Natural killer cell treated with Interleukin-12 subunit alpha and Interleukin-12 subunit beta and Interleukin-15 and Interleukin-18, amount 100 ng/mL, for 72 hours (primary cell): ENCODE results near the gene DYRK1B. TPM values are rescaled to one million over a fixed set of nuclear protein-coding genes. Genes with fewer than 3 reads are reported as not detected.
A peak's percentile ranks its signal among the peaks of the same experiment; 100 is the strongest.

Source experiments
- ATAC-seq, 2 donors: fragments of 150-1000 bp; cut with Tn5 transposase in 1 of 2; sonication (Bioruptor Pico), chemical (Tn5 transposase) in 1 of 2; 2 replicates each; pipeline ENCODE4 v1.10.0; 2021
- DNase-seq: peaks from one replicate; pipeline ENCODE4 v3.0.0; 2022; ENCODE audit warnings: low spot score
- H3K27ac Mint-ChIP-seq, 2 donors: 1 replicate in 1 of 2; 2 replicates in 1 of 2; pipeline ENCODE4 v1.8.0; 2022; ENCODE audit warnings: mixed read lengths in 2 of 2, mild to moderate bottlenecking in 1 of 2, moderate library complexity in 1 of 2
- H3K27me3 Mint-ChIP-seq, 2 donors: 1 replicate in 1 of 2; 2 replicates in 1 of 2; pipeline ENCODE4 v1.8.0; 2022; ENCODE audit warnings: mixed read lengths in 2 of 2
- H3K36me3 Mint-ChIP-seq: one replicate; pipeline ENCODE4 v1.8.0; 2022; ENCODE audit warnings: mixed read lengths
- H3K4me1 Mint-ChIP-seq, 2 donors: 1 replicate in 1 of 2; 2 replicates in 1 of 2; pipeline ENCODE4 v1.8.0; 2022; ENCODE audit warnings: low read depth in 2 of 2, mixed read lengths in 2 of 2, mild to moderate bottlenecking in 1 of 2
- H3K4me3 Mint-ChIP-seq: one replicate; pipeline ENCODE4 v1.8.0; 2022; ENCODE audit warnings: mixed read lengths
- H3K9me3 Mint-ChIP-seq: 2 replicates; pipeline ENCODE4 v1.8.0; 2022; ENCODE audit warnings: mixed read lengths
- total RNA-seq, 2 donors: library from RNA; stranded (reverse); gene quantifications; one replicate each; pipeline ENCODE4 v1.2.3, GENCODE V29; 2022

The DYRK1B gene
- total RNA-seq, 2 donors from 2014 or later: 7.5 to 10.5 TPM

DNA sequence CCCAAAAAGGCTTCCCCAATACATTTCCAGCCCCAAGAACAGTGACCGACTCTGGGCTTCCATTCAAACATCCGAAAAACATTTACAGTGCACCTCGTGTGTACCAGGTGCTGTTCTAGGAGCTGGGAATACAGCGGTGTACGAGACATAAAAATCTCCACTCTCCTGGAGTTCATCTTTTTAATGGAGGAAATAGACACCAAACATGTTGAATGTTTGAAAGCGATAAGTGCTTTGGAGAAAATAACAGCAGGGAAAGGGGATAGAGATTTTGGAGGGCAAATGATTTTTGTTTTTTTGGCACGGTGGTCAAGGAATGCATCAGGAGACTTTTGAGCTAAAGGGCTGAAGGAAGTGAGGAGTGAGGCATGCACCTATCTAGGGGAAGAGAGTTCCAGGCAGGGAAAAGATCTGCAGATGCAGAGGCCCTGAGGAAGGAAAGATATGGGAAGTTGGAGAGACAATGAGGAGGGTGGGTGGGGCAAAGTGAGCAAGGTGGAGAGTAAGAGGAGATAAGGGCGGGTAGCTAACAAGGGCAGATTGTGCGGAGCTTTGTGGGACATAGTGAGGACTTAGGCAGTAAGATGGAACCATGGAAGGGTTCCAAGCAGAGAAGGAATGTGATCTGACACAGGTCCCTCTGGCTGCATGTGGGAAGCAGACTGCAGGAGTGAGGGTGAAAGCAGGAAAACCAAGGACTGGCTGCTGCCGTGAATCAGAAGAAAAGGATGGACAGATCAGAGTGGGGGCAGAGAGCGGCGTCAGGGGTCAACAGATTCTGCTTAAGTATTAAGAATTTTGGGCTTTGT lies 12.9 kb upstream of the DYRK1B start:
- Mint-ChIP-seq H3K4me3 (peak overlapping the region; percentile 88), H3K27ac (peak overlapping the region; percentile 77 to 94), H3K36me3 (no peaks in the 10 kb centered on the region), H3K27me3 (peaks cover 5 to 6% of the 10 kb centered on the region in 2 donors), H3K9me3 (no peaks in the 10 kb centered on the region), H3K4me1 (peaks cover 40 to 41% of the 10 kb centered on the region in 2 donors)
- ATAC-seq (no peak), DNase-seq (no peak)

DNA sequence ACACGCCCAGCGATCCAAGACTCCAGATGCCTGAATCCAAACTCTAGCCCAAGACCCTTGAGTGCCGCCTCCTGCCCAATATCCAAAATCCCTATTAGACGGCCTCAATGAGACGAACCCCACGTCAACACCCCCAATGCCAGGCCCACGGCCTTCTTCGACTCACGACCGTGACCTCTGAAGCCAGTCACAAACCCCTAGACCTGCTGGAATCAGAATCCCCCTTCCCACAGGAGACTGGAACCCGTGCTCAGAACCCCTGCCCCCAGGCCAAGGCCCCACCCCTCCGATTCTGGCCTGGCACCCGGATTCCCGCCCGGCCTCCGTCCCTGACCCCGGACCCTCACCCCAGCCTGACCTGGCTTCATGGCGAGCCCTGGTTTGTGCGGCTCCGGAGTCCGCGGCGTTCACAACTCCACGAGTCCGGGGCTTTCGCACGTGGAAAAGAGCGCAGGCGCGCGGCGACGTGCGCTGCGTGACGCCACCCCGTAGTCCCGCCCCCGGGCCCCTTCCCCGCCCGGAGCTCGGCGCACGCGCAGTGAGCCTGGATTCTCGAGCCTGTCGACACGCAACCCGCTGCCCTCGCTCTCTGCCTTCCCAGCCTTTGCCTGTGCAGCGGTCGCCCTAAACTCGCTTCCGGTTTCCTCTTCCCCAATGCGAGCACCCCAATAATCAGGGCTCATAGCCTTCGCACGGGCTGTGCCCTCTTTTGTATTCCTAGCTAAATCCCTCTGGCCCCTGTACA lies 12.1 kb upstream of the DYRK1B start, which contains the start of gene FBL:
Gene FBL (minus strand): TSS at position 447 of the 745 bp plus-strand sequence. CDS start 79 bp downstream, at position 368.
- H3K9me3 Mint-ChIP-seq: no peaks in the 10 kb centered on the region
- peak within 1 kb of the TSS; percentile 88 for H3K4me3 Mint-ChIP-seq
- peaks cover 0 to 2% of the 10 kb centered on the region in 2 donors for H3K27me3 Mint-ChIP-seq
- peak within 1 kb of the TSS; percentile 77 to 94 for H3K27ac Mint-ChIP-seq
- peak; percentile 96 for ATAC-seq
- no peaks in the 10 kb centered on the region for H3K36me3 Mint-ChIP-seq
- peak; percentile 98 for DNase-seq
- H3K4me1 Mint-ChIP-seq: peaks cover 40 to 41% of the 10 kb centered on the region in 2 donors

GRCh38 chr19:39845584-39845932 lies 11.6 kb upstream of the DYRK1B start:
- Mint-ChIP-seq H3K36me3 (no peaks in the 10 kb centered on the region), H3K4me1 (peaks cover 40 to 41% of the 10 kb centered on the region in 2 donors), H3K4me3 (peak overlapping the region; percentile 88), H3K27me3 (peaks cover 0 to 2% of the 10 kb centered on the region in 2 donors), H3K9me3 (no peaks in the 10 kb centered on the region), H3K27ac (peak overlapping the region; percentile 77 to 94)
- ATAC-seq (no peak), DNase-seq (no peak)

DNA sequence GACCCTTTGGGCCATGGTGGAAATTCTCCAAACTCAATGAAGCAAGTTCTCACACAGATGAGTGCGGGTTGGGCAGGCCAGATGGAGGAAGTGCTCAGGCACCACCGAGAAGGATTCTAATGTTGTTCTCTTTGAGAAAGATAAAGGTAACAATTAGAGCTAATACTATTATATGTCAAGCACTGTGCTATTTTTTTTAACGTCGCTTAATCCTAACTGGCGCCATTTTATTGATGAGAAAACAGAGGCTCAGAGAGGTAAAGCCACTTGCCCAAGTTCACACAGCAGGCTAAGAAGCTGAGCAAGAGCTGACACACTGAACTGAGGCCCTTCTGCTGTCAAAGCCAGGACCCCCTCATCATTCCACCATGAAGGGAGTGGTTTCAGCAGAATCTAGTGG lies 11.2 kb upstream of the DYRK1B start:
- ATAC-seq (no peak), DNase-seq (no peak)
- H3K27me3 Mint-ChIP-seq: peaks cover 0 to 2% of the 10 kb centered on the region in 2 donors
- peak overlapping the region; percentile 77 to 94 for H3K27ac Mint-ChIP-seq
- no peaks in the 10 kb centered on the region for H3K9me3 Mint-ChIP-seq
- H3K4me1 Mint-ChIP-seq: peaks cover 40 to 41% of the 10 kb centered on the region in 2 donors
- H3K4me3 Mint-ChIP-seq: peak overlapping the region; percentile 88
- H3K36me3 Mint-ChIP-seq: no peaks in the 10 kb centered on the region

DNA sequence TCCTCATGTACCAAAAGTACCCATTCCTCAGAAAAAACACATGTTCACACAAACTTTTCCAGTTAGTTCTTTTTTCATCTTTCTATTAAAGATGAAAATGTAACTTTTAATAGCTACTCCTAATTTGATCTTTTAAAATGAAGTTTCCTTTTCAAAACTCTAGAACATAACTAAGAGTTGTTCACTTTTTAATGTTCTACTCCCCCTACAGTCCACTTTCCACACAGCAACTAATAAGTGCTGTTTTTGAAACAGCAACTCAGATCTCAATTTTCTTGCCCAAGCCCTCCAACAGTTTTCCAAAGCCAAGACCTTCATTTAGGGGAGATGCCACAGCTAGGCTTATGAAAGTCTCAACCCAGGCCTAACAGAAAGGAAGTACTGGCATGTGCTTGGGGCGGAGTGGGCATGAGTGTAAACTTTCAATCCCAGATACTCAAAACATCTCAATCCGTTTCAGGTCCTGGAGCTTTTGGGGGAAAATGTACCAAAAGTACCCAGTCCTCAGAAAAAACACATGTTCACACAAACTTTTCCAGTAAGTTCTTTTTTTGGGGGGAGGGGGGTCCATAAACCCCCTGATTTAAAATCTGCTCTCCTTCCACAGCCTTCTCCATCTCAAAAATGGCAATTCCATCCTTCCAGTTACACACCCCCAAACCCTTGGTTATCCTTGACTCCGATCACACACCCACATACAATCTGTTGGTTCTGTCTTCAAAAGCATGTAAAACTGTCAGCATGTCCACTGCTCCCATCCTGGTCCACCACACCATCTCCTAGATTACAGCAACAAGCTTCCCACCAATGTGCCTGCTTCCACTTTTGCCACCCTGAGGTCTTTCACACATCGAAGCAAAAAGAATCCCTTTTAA lies 10.2 kb upstream of the DYRK1B start:
- no peaks in the 10 kb centered on the region for H3K9me3 Mint-ChIP-seq
- H3K4me1 Mint-ChIP-seq: peaks cover 43 to 44% of the 10 kb centered on the region in 2 donors

DNA sequence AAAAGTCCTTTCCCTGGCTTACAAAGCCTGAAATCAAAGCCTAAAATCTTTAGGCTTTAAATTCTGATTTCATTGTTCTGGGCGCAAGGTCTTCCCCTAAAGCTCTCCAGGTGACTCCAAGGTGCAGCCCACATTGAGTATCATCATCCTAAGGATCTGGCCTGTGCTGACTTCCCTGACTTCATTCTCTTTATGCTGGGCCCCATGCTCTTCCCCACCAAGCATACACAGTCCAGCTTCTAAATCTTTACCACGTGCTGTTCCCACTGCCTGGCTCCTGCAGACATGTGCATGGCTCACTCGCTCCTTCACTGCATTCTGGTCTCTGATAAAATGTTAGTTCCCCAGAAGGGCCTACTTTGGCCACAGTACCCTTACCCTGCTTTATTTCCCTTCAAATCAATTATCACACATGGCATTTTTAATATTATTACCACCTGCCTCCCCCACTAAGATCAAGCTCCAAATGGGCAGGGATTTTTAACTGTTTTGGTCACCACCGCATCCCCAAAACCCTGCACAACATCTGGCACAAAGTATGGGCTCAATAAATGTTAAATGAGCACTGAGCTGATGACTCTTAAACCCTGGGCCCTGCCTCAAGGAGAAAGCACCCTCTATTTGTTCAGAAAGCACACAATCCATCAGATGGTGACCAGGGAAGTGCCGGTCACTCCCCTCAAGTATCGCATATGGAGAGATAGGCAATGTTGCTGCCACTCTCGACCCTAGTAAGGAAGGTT lies 8.9 kb upstream of the DYRK1B start:
- H3K4me3 Mint-ChIP-seq: peak overlapping the region; percentile 61
- no peak for DNase-seq
- peaks cover 7% of the 10 kb centered on the region for H3K36me3 Mint-ChIP-seq
- no peak for ATAC-seq
- H3K4me1 Mint-ChIP-seq: peaks cover 43 to 44% of the 10 kb centered on the region in 2 donors
- no peaks in the 10 kb centered on the region for H3K9me3 Mint-ChIP-seq
- H3K27me3 Mint-ChIP-seq: no peaks in the 10 kb centered on the region
- H3K27ac Mint-ChIP-seq: peak overlapping the region; percentile 46 to 79

More for the DNA sequence above, 10.2 kb upstream of the DYRK1B start:
- Mint-ChIP-seq H3K27ac (peak overlapping the region; percentile 77 to 94), H3K36me3 (peaks cover 3% of the 10 kb centered on the region), H3K4me3 (peak overlapping the region; percentile 88), H3K27me3 (peaks cover 0 to under 1% of the 10 kb centered on the region in 2 donors)
- ATAC-seq (no peak), DNase-seq (no peak)

DNA sequence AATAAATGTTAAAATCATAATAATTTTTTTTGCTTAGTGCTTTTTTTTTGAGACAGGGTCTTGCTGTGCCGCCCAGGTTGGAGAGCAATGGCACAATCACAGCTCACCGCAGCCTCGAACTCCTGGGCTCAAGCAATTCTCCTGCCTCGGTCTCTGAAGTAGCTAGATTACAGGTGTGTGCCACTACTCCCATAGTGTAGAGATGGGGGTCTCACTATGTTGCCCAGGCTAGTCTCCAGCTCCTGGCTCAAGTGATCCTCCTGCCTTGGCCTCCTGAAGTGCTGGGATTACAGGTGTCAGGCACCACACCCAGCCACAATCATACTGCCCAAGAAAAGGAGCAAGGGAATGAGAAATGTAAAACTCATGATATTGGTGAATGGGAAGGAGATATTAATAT lies 7.1 kb upstream of the DYRK1B start:
- Mint-ChIP-seq H3K27me3 (no peaks in the 10 kb centered on the region), H3K4me1 (peaks cover 33 to 34% of the 10 kb centered on the region in 2 donors), H3K4me3 (no peak overlapping the region), H3K27ac (peak overlapping the region in 1 of 2 donors; percentile 79), H3K9me3 (no peaks in the 10 kb centered on the region), H3K36me3 (peaks cover 16% of the 10 kb centered on the region)
- DNase-seq (no peak), ATAC-seq (no peak)

GRCh38 chr19:39840492-39840891 lies 6.5 kb upstream of the DYRK1B start:
- ATAC-seq (no peak), DNase-seq (no peak)
- Mint-ChIP-seq H3K36me3 (peaks cover 16% of the 10 kb centered on the region), H3K27ac (no peak overlapping the region), H3K4me3 (no peak overlapping the region), H3K27me3 (no peaks in the 10 kb centered on the region), H3K9me3 (no peaks in the 10 kb centered on the region), H3K4me1 (peaks cover 31 to 33% of the 10 kb centered on the region in 2 donors)

- ATAC-seq (no peak), DNase-seq (no peak)
- peaks cover 16% of the 10 kb centered on the region for H3K36me3 Mint-ChIP-seq
These were observed 5.8 kb upstream of the DYRK1B start for GRCh38 chr19:39839678-39840327.

GRCh38 chr19:39838569-39838968 lies 4.6 kb upstream of the DYRK1B start:
- no peak for DNase-seq
- Mint-ChIP-seq H3K4me3 (no peak overlapping the region), H3K27ac (no peak overlapping the region), H3K36me3 (peaks cover 23% of the 10 kb centered on the region), H3K27me3 (no peaks in the 10 kb centered on the region), H3K4me1 (peaks cover 23% of the 10 kb centered on the region in 2 donors), H3K9me3 (no peaks in the 10 kb centered on the region)
- ATAC-seq: no peak

More at GRCh38 chr19:39839678-39840327, 5.8 kb upstream of the DYRK1B start:
- Mint-ChIP-seq H3K4me1 (peaks cover 24 to 27% of the 10 kb centered on the region in 2 donors), H3K27ac (no peak overlapping the region), H3K27me3 (no peaks in the 10 kb centered on the region), H3K9me3 (no peaks in the 10 kb centered on the region), H3K4me3 (no peak overlapping the region)

DNA sequence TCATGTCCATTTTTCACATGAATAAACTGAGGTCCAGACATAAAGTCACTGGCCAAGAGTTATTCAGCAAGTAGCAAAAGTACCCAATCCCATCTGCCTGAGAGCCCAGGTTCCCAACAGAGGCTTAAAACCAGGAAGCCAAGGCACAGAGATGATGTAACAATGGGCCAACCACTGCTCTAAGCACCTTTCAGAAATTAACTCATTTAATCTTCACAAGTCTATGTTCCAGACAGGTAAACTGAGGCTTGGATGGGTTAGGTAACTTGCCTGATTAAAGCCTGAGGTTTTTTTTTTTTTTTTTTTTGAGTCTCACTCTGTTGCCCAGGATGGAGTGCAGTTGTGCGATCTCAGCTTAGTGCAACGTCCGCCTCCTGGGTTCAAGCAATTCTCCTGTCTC lies 4.0 kb upstream of the DYRK1B start:
- H3K9me3 Mint-ChIP-seq: no peaks in the 10 kb centered on the region
- DNase-seq: no peak
- H3K4me1 Mint-ChIP-seq: peaks cover 21 to 22% of the 10 kb centered on the region in 2 donors
- no peak for ATAC-seq
- H3K4me3 Mint-ChIP-seq: no peak overlapping the region
- H3K36me3 Mint-ChIP-seq: peaks cover 23% of the 10 kb centered on the region
- no peaks in the 10 kb centered on the region for H3K27me3 Mint-ChIP-seq
- H3K27ac Mint-ChIP-seq: no peak overlapping the region

- Mint-ChIP-seq H3K4me3 (peak overlapping the region; percentile 75), H3K36me3 (peaks cover 22% of the 10 kb centered on the region), H3K27ac (peak overlapping the region; percentile 78 to 87), H3K9me3 (no peaks in the 10 kb centered on the region), H3K27me3 (no peaks in the 10 kb centered on the region), H3K4me1 (peaks cover 32 to 35% of the 10 kb centered on the region in 2 donors)
- ATAC-seq (no peak), DNase-seq (no peak)
These were observed 402 bp upstream of the DYRK1B start for GRCh38 chr19:39834287-39834841.
